Endothelial cell of hepatic sinusoid (primary cell): ENCODE data around the gene ASS1.

ENCODE experiments used
- in situ Hi-C: cut with HindIII; loops from 2 replicates; pipeline ENCODE4 v1.10.0; 2017; ENCODE audit warnings: low sequenced_read_pairs

Gene ASS1

DNA sequence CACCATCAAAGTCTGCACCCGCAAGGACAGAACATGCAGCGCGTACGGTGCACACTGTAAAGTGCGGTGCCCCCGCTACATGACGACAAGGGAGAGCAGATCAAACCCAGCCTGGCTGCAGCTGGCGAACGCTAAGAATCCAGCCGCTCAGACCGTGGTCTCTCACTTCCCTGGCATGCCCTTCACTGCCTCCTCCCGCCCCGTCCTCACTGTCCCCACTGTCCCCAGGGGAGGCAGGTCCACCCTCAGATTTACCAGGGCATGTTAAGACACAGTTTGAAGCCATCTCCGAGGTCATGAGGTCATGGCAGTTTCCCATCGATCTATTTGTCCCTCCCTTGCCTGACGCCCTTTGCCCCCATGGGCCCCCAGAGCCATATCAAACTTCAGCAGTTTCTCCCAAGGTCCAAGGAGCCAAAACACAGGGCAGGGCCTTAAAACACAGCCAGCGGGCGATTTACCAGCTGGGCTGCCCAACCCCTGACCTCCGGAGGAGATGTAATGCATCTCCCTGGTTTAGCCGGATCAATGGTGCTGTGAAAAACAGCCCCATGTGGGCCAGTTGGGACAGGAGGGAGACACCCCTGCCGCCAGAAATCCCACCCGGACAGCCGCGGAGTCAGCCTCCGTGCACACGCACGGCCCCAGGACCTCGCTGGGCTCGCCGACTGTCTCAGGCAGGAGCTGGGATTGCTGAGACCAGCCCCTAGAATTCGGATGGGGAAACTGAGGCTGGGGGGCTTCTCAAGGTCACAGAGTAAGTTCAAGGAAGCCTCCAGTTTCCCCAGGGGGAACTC lies 82.3 kb downstream of the ASS1 start:
- in situ Hi-C loops, result no loop called here

DNA sequence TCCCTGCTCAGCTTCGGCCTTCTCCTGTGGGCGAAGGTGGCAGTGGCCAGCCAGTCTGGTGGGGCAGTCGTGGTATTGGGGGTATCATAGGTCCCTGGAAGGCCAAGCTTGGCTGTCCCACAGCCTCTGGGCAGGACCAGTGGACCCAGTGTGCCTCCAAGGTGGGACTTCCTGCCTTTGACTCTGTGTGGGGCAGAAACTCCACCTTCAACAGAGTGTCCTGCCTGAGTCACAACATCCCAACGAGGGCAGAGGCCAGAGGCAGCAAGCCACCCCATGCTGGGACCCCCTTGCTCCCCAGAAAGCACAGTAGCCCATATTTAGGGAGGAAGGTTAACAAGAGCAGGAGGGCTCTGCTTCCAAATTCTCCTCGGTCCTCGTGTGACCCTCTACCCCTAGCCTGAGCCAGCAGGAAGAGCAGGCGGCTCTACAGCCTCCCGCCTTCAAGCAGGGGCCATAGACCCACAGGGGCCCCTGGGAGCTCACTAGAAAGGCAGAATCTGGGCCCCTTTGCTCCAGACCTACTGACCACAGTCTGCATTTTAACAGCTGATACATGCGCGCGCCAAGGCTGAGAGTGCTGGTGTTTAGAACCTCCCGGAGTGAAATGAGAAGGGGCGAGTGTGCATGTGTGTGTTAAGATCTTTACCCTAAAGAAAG lies 83.0 kb downstream of the ASS1 start:
- in situ Hi-C loops, result no loop called here

DNA sequence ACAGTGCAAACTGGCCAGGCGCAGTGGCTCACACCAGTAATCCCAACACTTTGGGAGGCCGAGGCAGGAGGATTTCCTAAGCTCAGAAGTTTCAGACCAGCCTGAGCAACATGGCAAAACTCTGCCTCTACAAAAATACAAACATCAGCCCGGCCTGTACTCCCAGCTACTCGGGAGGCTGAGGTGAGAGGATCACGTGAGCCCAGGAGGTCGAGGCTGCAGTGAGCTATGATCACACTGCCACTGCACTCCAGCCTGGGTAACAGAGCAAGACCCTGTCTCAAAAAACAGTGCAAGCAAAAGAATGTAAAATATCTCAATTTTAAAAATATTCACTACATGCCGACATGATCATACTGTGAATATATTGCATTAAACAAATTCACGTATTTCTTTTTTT lies 83.9 kb downstream of the ASS1 start:
- in situ Hi-C loops, result no loop called here

DNA sequence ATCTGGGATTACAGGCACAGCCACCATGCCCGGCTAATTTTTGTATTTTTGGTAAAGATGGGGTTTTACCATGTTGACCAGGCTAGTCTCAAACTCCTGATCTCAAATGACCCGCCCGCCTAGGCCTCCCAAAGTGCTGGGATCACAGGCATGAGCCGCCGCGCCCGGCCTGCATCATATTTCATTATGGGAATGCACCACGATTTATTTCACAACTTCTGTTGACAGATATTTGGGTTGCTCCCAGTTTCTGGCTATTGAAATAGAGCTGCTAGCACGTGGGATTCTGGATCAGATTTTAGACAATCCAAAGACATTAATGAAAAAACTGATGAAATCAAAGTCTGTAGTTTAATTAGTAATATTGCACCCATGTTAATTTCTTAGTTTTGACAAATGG lies 86.2 kb downstream of the ASS1 start:
- in situ Hi-C loops, result no loop called here

DNA sequence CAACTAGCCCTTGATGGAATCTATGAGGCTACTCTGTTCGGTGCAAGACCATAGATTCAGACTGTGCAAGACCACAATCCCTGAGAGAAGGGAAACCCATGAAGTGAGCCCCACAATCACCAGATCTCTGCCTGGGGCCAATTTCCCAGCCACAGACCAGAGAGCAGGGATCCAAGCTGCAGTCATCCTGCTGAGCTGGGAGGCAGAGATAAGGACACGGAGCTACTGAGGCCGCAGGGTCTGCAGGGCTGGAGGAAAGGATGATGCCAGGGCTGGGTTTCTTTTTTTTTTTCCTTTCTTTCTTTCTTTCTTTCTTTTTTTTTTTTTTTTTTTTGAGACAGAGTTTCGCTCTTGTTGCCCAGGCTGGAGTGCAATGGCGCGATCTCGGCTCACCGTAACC lies 86.9 kb downstream of the ASS1 start:
- in situ Hi-C loops, result no loop called here

DNA sequence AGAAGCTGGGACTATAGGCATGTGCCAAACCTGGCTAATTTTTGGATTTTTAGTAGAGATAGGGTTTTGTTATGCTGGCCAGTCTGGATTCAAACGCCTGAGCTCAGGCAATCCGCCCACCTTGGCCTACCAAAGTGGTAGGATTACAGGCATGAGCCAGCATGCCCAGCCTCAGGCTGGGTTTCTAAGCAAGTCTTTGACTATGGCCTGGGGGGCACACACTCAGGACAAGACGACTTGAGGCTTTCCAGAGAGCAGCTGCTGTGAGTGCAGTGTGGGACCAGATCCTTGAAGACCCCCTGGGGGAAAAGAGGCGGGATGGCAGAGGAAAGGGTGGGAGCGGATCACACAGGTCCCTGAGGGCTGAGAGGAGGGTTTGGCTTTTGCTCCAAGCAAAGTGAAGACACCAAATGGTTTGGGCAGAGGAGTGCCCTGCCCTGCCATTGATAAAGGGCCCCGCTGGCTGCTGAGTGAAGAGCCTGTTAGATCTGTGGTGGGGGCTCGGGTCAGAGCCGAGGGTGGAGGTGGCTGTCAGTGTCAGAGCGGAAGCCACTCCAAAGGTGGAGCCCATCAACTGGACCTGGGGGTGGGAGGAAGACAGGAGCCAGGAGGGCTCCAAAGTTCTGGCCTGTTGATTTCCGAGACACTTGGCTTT lies 87.8 kb downstream of the ASS1 start:
- in situ Hi-C loops, result no loop called here

DNA sequence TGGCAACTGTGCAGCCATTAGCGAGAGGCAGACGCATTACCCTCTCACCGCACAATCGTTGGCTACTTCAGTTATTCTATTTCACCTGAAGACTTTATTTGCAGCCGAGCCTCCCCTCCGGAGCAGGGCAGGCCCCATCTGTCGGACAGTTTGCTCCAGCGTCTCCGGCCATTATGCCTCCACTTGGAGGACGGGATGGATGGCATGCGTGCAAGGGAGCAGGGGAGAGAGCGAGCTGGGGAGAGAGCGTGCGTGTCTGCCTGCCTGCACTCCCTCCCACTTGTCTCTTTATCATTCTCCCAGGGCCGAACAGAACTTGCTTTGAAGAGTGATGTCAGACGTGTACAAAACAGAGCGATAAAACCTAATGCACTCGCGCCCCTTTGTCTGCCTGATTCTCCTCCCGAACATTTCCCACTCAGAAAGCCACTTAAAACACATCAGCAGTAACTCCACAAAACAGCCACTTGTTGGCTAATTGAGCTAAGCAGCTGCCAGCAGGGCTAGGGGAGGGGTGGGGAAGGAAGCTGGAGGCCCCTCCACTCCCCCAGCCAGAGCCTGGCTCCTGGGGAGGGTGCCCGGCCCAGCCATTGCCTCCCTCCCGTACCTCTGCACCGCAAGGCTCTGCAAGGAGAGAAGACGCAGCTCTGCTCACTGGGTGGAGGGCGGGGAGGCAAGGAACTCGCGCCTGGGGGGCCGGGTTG lies 91.2 kb downstream of the ASS1 start:
- in situ Hi-C loops, result no loop called here

DNA sequence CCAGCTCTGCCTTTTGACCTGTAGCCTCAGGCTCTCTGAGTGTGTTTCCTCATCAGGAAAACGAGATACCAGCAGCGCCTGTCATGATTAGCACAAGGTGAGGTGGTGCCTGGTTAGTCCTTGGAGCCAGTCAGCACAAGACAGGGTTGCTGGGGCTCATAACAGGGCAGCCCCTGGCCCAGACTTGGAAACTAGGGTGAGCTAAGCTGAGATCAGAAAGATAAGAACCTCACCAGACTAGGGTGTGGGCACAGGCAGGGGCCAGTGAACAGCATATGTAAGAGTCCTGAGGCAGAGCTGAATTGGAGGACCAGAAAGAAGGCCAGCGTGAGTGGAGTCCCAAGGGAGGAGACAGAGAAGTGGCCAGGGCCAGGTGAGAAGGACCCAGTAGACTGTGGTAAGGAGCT lies 91.9 kb downstream of the ASS1 start:
- in situ Hi-C loops, result no loop called here

DNA sequence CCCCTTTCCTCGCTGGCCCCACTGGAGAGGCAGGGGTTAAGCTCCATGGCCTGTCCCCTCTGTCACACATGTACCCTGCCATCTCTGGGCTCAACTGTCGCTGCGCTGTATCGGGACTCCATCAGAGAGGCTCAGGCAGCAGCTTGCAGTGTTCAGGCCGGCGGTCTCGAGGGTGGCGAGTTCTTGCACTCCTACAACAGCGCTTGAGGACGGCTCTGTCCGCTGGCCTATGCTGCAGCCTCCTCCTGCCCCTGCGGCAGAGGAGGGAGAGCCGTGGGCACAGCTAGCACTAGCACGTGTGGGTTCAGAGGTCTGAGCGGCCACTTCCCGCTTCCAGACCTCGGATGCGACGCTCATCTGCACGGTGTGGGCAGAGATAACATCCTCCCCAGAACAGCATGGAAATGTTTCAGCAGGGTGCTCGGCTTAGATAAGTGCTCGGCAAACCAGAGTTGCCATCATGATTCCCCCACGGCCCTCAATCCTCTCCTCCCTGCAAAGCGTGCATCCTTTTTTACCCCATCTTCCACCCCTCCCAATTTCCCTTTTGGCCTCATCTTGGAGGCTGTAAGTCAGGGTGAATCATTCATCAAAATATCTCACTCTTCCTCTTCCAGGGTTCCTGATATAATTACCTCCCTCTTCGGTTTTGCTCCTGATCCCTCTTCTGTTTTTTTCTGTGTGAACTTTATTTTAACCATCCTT lies 92.7 kb downstream of the ASS1 start:
- in situ Hi-C loops, result no loop called here

DNA sequence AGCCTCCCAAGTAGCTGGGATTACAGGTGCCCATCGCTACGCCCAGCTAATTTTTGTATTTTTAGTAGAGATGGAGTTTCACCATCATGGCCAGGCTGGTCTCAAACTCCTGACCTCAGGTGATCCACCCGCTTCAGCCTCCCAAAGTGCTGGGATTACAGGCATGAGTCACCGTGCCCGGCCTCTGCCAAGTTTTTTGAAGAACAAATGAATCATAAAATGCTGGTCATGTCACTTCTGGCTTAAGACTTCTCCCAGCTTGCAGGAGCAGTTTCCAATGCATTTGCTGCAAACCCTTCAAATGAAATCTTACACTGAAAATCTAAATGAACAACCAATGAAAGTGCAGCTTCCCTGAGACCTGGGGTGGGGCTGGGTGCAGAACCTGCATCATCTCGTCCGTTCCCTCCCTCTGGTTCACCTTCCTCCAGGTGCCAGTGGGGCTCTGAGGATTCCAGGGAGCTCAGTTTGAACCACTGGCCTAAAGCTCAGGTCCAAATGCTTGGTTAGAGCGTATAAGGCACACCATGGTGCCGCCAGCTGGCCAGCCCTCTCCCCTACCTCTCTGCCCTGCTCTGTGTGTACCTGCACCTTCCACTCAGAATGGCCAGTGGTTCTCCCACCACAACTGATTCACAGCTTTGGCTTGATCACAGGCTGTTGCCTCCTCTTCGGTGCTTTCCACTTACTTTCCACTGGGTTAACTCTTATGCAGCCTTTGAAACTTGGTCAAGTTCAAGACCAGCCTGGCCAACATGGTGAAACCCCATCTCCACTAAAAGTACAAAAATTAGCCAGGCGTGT lies 94.9 kb downstream of the ASS1 start:
- in situ Hi-C loops, result no loop called here

DNA sequence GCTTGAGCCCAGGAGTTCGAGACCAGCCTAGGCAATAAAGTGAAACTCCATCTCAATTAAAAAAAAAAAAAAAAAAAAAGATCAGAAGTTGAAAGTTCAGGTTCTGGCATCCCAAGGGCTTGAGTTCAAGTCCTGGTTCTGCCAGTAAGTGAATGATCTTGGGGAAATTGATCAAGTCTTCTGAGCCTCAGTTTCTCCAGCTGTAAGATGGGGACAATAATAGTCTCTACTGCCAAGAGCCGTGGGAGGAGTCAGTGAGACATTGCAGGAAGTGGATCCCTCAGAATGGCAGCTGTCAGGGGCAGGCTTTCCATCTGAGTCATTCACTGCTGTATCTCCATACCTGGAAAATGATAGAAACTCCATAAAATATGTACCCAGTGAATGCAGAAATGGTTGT lies 96.8 kb downstream of the ASS1 start:
- in situ Hi-C loops, result no loop called here

DNA sequence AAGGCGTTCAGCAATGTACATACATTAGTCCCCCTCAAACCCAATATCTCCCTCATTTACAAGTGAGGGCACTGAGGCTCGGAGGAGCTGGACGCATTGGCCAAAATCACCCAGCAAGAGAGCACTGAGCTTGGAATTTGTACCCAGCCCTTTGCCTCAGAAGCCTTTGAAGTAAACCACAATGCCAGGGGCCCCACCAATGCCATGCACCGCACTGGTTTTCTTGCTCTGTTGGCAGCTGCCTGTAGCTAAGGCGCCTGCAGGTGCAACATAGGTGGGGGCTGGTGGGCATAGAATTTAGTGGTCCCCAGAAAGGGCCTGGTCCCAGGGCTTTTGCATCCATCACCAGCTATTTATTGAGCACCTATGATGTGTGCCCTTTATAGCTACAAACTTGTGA lies 97.3 kb downstream of the ASS1 start:
- in situ Hi-C loops, result no loop called here

DNA sequence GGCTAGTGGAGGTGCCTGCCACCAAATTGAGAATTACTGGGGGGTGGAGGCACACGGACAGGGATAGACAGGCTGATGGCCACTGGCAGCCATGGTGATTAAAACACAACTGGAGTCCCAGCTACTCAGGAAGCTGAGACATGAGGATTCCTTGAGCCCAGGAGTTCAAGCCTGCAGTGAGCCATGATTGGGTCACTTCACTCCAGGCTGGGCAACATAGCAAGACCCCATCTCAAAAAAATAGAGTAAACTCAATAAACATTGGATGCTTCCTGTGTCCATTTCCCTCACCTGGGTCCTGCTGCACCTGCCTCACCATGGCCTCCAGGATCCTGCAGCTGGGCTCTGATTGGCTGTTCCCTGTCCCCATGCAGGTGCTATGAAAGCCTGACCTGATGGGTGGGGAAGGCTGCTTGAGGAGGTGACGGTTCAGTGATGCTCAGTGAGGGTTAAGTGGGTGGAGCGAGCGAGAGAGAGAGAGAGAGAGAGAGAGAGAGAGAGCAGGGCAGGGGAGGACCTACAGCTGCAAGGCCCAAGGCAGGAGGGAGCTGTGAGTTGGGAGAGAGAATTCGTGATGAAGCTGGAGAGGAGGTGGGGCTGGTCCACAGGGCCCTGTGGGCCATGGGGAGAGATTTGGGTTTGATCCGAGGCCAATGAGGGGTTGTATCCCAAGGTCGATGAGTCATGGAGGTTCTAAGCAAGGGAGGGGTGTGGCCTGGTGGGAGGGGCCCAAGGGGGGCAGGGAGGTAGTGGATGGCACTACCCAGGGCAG lies 97.9 kb downstream of the ASS1 start:
- in situ Hi-C loops, result no loop called here

DNA sequence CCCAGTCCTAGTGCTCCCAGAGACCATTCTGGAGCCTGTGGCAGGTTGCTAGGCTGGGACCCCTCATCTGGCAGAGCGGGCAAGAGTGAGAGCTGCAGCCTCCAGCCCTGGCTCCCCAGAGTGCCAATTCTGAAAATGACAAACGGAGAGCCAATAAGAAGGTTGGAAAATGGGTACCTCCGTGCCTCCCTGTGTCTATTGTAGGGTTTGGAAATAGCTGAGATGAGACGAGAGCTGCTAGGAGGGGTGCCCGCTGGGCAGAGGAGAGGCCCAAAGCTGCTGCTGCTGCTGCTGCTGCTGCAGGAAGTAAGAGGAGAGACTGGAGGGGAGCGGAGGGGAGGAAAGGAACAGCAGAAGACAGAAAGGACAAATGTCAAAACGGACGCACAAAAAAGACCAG lies 98.6 kb downstream of the ASS1 start:
- in situ Hi-C loops, result no loop called here

DNA sequence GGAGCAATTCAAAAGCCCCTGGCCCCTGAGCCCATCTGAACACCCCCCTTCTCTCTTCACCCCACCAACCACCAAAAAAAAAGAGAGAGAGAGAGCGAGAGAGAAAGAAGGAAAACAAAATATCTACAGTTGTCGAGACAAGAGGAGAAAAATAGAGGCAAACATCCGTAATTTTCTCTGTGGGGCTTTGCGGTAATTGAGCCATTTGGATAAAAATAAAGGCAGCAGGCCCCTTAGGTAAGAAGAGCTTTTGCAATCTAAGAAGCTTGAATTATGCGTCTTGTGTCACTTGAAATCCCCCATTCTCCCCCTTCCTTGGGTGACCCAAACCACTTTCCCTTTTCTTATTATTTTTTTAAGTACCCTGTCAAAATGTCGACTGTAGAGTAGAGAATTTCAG lies 99.1 kb downstream of the ASS1 start:
- in situ Hi-C loops, result no loop called here

DNA sequence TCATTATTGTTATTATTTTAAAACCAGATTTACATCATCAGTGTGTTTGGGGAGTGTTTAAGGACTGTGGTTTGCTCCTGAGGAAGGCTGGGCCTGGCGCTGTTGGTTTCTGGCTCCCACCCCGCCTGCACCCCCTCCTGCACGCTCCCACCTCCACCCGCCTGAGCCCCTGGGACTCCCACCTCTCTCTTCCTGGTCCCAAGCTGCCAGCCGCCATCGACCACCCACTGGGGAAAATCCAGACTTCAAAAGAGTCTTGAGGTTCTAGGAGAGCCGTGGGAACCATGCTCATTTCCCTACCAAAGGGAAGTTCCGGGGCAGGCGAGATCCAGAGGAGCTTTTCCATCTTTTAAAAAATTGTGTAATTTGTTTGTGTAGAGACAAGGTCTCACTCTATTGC lies 99.6 kb downstream of the ASS1 start:
- in situ Hi-C loops, result no loop called here

DNA sequence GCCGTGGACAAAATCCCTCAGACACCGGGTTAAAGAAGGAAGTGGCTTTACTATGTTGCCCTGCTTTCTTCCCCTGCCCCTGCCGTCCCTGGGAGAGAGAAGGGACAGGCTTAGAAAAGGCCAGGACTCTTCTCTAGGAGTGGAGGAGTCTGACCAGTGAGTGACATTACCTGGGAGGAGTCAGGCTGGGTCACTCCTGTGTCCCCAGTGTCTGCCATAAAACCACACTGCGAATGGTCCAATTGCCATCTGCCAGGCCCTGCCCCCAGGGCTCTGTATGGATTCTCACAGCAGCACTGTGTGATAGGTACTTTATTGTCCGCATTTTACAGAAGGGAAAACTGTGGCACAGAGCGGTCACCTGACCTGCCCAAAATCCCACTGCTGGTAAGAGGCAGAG lies 103.3 kb downstream of the ASS1 start:
- in situ Hi-C loops, result no loop called here

DNA sequence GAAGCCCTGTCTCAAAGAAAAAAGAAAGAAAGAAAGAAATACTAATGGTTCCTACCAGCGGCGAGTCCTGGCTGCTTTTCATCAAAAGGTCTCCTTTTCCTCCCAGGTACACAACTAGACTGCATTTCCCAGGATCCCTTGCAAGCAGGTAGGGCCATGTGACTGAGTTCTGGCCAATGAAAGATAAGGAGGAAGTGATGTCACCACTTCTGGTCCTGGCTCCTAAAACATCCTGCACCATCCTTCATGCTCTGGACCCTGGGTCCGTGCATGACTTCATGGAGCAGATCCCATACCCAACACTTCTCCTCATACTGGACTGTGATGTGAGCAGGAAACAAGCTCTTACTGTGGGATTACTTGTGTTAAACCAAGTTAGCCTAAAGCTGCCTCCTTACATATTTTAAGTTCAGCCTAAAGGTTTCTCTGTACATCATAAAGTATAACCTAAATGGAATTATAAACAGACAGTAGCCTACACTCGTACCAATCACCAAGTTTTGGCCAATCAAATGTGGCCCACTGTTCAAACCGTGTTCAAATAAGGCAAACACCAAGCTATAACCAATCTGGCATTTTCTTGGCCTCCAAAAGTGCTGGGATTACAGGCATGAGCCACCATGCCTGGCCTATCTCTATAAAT lies 104.5 kb downstream of the ASS1 start:
- in situ Hi-C loops, result no loop called here
